K562 (cell line): ENCODE data around the gene CCDC171. TPM values are rescaled to one million over a fixed set of nuclear protein-coding genes. Genes with fewer than 3 reads are reported as not detected.

ENCODE experiments used
- ATAC-seq: fragments of 200-7000 bp; cut with Tn5 transposase; 3 replicates; pipeline ENCODE4 v1.9.1; 2020; ENCODE audit warnings: moderate library complexity
- BruUV-seq: library from RNA; stranded (reverse); fragments of 400-500 nt; replicated peaks from 2 replicates; lab custom pipeline; 2021; lab: Mats Ljungman, UMichigan
- CTCF ChIA-PET: fragments of 300-600 bp; formaldehyde crosslinking; extraction: SDS; loops from one replicate; lab custom pipeline; 2021; ENCODE audit warnings: low intra/inter-chr PET ratio; lab: Yijun Ruan, JAX
- POLR2A ChIA-PET: fragments of 300-600, 350-650 bp; sonication (Branson Sonifier 250); formaldehyde crosslinking; extraction: SDS; loops from one replicate; lab custom pipeline; 2021; ENCODE audit warnings: antibody characterized with exemption, inconsistent platforms; lab: Yijun Ruan, JAX
- DNase-seq, 4 experiments: peaks; one replicate each; pipeline versions ENCODE4 v3.0.0 to v3.0.0-alpha.2; 2011 to 2018; ENCODE audit warnings: low spot score in 3 of 4, mixed read lengths in 3 of 4; ENCODE audit errors: extremely low read depth in 1 of 4
- FAIRE-seq: peaks from 2 replicates; lab custom pipeline; 2011; peaks lifted over from hg19 to GRCh38; lab: Jason Lieb, UNC
- H2AFZ ChIP-seq: 2 replicates; pipeline ENCODE4 v1.6.0; 2011; ENCODE audit warnings: low read depth, low read length, control low read depth, inconsistent platforms
- H3K27ac ChIP-seq: fragments of 200-600 bp; 3 replicates; pipeline ENCODE4 v1.8.0; 2011; ENCODE audit warnings: low read depth, mild to moderate bottlenecking, control low read depth, inconsistent platforms, low read length, moderate library complexity, mixed read lengths; ENCODE audit errors: extremely low read depth
- H3K27me3 ChIP-seq, 2 experiments: fragments of 300-600 bp in 1 of 2; 2 replicates in 1 of 2; 3 replicates in 1 of 2; pipeline versions ENCODE4 v1.6.0 to v1.8.0; 2011; ENCODE audit warnings: inconsistent platforms in 2 of 2, low read length in 2 of 2, mild to moderate bottlenecking in 1 of 2, mixed read lengths in 1 of 2, moderate library complexity in 1 of 2; ENCODE audit not compliant: control insufficient read depth in 2 of 2, insufficient read depth in 2 of 2
- H3K36me3 ChIP-seq: fragments of 300-600 bp; 3 replicates; pipeline ENCODE4 v1.8.0; 2011; ENCODE audit warnings: mild to moderate bottlenecking, low read length, inconsistent platforms; ENCODE audit not compliant: control insufficient read depth, insufficient read depth
- H3K4me1 ChIP-seq, 2 experiments: fragments of 200-600 bp in 1 of 2; replicated peaks in 1 of 2; 2 replicates in 1 of 2; 3 replicates in 1 of 2; pipeline versions ENCODE4 v1.5.1 to v1.8.0; 2011; ENCODE audit warnings: inconsistent platforms in 2 of 2, low read length in 2 of 2, mild to moderate bottlenecking in 1 of 2, mixed read lengths in 1 of 2, moderate library complexity in 1 of 2; ENCODE audit not compliant: control insufficient read depth in 2 of 2, insufficient read depth in 2 of 2
- H3K4me2 ChIP-seq: 2 replicates; pipeline ENCODE4 v1.6.1; 2011; ENCODE audit warnings: low read length, control low read depth, inconsistent platforms, mixed read lengths; ENCODE audit not compliant: insufficient read depth
- H3K4me3 ChIP-seq: fragments of 200-600 bp; sonication (generic), shearing (Covaris generic); 2 replicates; pipeline ENCODE4 v1.5.1; 2016; ENCODE audit warnings: control low read depth, inconsistent platforms
- H3K79me2 ChIP-seq: fragments of 200-600 bp; 3 replicates; pipeline ENCODE4 v1.8.0; 2011; ENCODE audit warnings: low read length, inconsistent platforms; ENCODE audit not compliant: control insufficient read depth, insufficient read depth
- H3K9ac ChIP-seq, 2 experiments: 2 replicates each; pipeline versions ENCODE4 v1.6.0 to v1.6.1; 2011; ENCODE audit warnings: low read depth in 2 of 2, low read length in 2 of 2, control low read depth in 1 of 2, inconsistent platforms in 1 of 2, mild to moderate bottlenecking in 1 of 2, mixed read lengths in 1 of 2; ENCODE audit not compliant: insufficient read depth in 1 of 2
- H3K9me1 ChIP-seq: one replicate; pipeline ENCODE4 v1.6.0; 2011; ENCODE audit warnings: inconsistent platforms, mild to moderate bottlenecking, low read length, moderate library complexity; ENCODE audit not compliant: control insufficient read depth, insufficient read depth
- H3K9me3 ChIP-seq: replicated peaks from 2 replicates; pipeline ENCODE4 v1.5.1; 2011; ENCODE audit warnings: low read depth, low read length, inconsistent platforms; ENCODE audit not compliant: control insufficient read depth, insufficient read depth
- H4K20me1 ChIP-seq: replicated peaks from 2 replicates; pipeline ENCODE4 v1.6.1; 2011; ENCODE audit warnings: low read length, inconsistent platforms, mixed read lengths; ENCODE audit not compliant: control insufficient read depth, insufficient read depth
- CC2D1A ChIP-seq: fragments of 450-650 bp; IDR thresholded peaks from 2 replicates; pipeline ENCODE4 v1.6.1; 2017; ENCODE audit warnings: mild to moderate bottlenecking
- DNMT1 ChIP-seq: fragments of 450-650 bp; IDR thresholded peaks from 2 replicates; pipeline ENCODE4 v1.6.1; 2016; ENCODE audit warnings: antibody characterized with exemption, mild to moderate bottlenecking
- ELF1 ChIP-seq: fragments of 200-800 bp; sonication (Bioruptor generic); IDR thresholded peaks from 2 replicates; pipeline ENCODE4 v1.6.1; 2016; ENCODE audit warnings: missing genetic modification characterization, missing compliant biosample characterization
- RNF2 ChIP-seq: sonication (generic); IDR thresholded peaks from 2 replicates; pipeline ENCODE4 v1.6.1; 2016
- SPI1 ChIP-seq: IDR thresholded peaks from 2 replicates; pipeline ENCODE4 v1.6.1; 2011; ENCODE audit warnings: low read depth, low read length, control low read depth, borderline replicate concordance
- TFAM ChIP-seq: fragments of 250-450 bp; sonication (Bioruptor Pico); conservative IDR thresholded peaks from 2 replicates; pipeline ENCODE4 v1.5.0; 2021; ENCODE audit warnings: mild to moderate bottlenecking, moderate library complexity
- ZC3H8 ChIP-seq: fragments of 450-650 bp; IDR thresholded peaks from 2 replicates; pipeline ENCODE4 v1.6.1; 2017
- ZNF561 ChIP-seq: fragments of 450-650 bp; formaldehyde crosslinking; conservative IDR thresholded peaks from 2 replicates; pipeline ENCODE4 v1.4.0; 2020; ENCODE audit warnings: mild to moderate bottlenecking, moderate library complexity
- ZNF695 ChIP-seq: fragments of 450-650 bp; formaldehyde crosslinking; IDR thresholded peaks from 2 replicates; pipeline ENCODE4 v1.4.0; 2020; ENCODE audit warnings: mild to moderate bottlenecking, moderate library complexity
- ZNF785 ChIP-seq: fragments of 250-450 bp; sonication (Bioruptor Pico); IDR thresholded peaks from 2 replicates; pipeline ENCODE4 v1.4.0; 2020; ENCODE audit warnings: mild to moderate bottlenecking
- WGBS: fragments of 100-300 bp; shearing (Covaris generic); methylation state at CpG from one replicate; pipeline ENCODE4 v1.1.6; 2016; ENCODE audit warnings: low coverage, mixed read lengths; ENCODE audit not compliant: insufficient coverage; ENCODE audit errors: missing lambda C conversion rate; 5-methylcytosine and 5-hydroxymethylcytosine counted together
- in situ Hi-C: fragments of 300-500 bp; cut with MboI; formaldehyde crosslinking; loops from 4 replicates; pipeline ENCODE4 v1.15.0; 2018; ENCODE audit warnings: inconsistent platforms, mixed read lengths
- intact Hi-C: fragments of 100-400 bp; cut with micrococcal nuclease; formaldehyde crosslinking; loops from 2 replicates; pipeline ENCODE4 v1.14.2; 2022
- polyA plus RNA-seq, 8 experiments: library from polyadenylated mRNA; depleted of rRNA in 4 of 8; stranded (reverse) in 5 of 8; unstranded in 3 of 8; fragments of >200 nt; fragmentation: Nextera tagmentation in 2 of 8; fragmentation: Illumina TruSeq in 1 of 8; extraction: Ambion mirVana in 2 of 8; extraction: Trizol in 1 of 8; gene quantifications; 2 replicates each; pipeline versions ENCODE4 v1.2.1 to v1.2.3, GENCODE V29; 2011 to 2014; ENCODE audit warnings: inconsistent platforms in 1 of 8, missing spikeins in 1 of 8
- total RNA-seq, 7 experiments: library from RNA; depleted of rRNA in 6 of 7; stranded (reverse); fragments of >200 nt in 6 of 7; fragmentation: Illumina TruSeq in 2 of 7; extraction: Trizol in 2 of 7; gene quantifications; 2 replicates each; pipeline versions ENCODE4 v1.2.1 to v1.2.3, GENCODE V29; 2011 to 2021; ENCODE audit warnings: low replicate concordance in 1 of 7
- TF ChIP-seq, protein P1 (sequence below): fragments of 250-450 bp; sonication (Bioruptor Pico); IDR thresholded peaks from 2 replicates; pipeline ENCODE4 v1.9.0; 2021; ENCODE audit warnings: mild to moderate bottlenecking
- TF ChIP-seq, protein P2 (sequence below): sonication (generic); formaldehyde crosslinking; IDR thresholded peaks from 2 replicates; pipeline ENCODE4 v1.8.0; 2023; ENCODE audit warnings: mild to moderate bottlenecking, missing genetic modification reagents
- TF ChIP-seq, protein P3 (sequence below): fragments of 200-600 bp; sonication (generic); IDR thresholded peaks from one replicate; pipeline ENCODE4 v1.6.1; 2012; ENCODE audit warnings: mild to moderate bottlenecking, low read depth, low read length, inconsistent platforms

The CCDC171 gene
- total and polyA plus RNA-seq, 9 of the 15 experiments (the other 6 are each of a cell fraction or from before 2014, with no cell fraction given): 0.08 to 3.8 (median 0.27) TPM

GRCh38 chr9:16001856-16002255 lies 449.0 kb downstream of the CCDC171 start:
- no peaks in the 10 kb centered on the region for H3K36me3 ChIP-seq
- no peak for FAIRE-seq
- no peaks in the 10 kb centered on the region for H3K4me1 ChIP-seq
- ATAC-seq: no peak
- no peaks in the 10 kb centered on the region for H3K9me3 ChIP-seq
- no peak overlapping the region for H3K4me3 ChIP-seq
- no peaks in the 10 kb centered on the region for H3K79me2 ChIP-seq
- in situ Hi-C loops: no loop called here
- no peaks in the 10 kb centered on the region for H3K27me3 ChIP-seq
- DNase-seq: no peak
- POLR2A ChIA-PET: no interaction called here
- H3K27ac ChIP-seq: no peak overlapping the region
- H4K20me1 ChIP-seq: no peaks in the 10 kb centered on the region
- H2AFZ ChIP-seq: no peak overlapping the region
- H3K4me2 ChIP-seq: no peak overlapping the region
- CTCF ChIA-PET: no interaction called here
- intact Hi-C loops: no loop called here
- no peak overlapping the region for H3K9ac ChIP-seq
- H3K9me1 ChIP-seq: no peaks in the 10 kb centered on the region
- no TSS peak for BruUV-seq
- WGBS: 0% methylated on average over 1 of the region's 2 CpGs
- TF ChIP-seq TFAM (no peak), ZNF695 (CRISPR knock-in tag) (no peak), DNMT1 (no peak), ELF1 (no peak), ZC3H8 (no peak), ZNF561 (CRISPR knock-in tag) (no peak), RNF2 (no peak), CC2D1A (no peak), ZNF785 (CRISPR knock-in tag) (no peak), SPI1 (no peak)
- TF ChIP-seq, protein P1, sequence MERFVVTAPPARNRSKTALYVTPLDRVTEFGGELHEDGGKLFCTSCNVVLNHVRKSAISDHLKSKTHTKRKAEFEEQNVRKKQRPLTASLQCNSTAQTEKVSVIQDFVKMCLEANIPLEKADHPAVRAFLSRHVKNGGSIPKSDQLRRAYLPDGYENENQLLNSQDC (CRISPR knock-in tag): no peak
- TF ChIP-seq, protein P2, sequence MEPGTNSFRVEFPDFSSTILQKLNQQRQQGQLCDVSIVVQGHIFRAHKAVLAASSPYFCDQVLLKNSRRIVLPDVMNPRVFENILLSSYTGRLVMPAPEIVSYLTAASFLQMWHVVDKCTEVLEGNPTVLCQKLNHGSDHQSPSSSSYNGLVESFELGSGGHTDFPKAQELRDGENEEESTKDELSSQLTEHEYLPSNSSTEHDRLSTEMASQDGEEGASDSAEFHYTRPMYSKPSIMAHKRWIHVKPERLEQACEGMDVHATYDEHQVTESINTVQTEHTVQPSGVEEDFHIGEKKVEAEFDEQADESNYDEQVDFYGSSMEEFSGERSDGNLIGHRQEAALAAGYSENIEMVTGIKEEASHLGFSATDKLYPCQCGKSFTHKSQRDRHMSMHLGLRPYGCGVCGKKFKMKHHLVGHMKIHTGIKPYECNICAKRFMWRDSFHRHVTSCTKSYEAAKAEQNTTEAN (CRISPR knock-in tag): no peak
- TF ChIP-seq, protein P3, sequence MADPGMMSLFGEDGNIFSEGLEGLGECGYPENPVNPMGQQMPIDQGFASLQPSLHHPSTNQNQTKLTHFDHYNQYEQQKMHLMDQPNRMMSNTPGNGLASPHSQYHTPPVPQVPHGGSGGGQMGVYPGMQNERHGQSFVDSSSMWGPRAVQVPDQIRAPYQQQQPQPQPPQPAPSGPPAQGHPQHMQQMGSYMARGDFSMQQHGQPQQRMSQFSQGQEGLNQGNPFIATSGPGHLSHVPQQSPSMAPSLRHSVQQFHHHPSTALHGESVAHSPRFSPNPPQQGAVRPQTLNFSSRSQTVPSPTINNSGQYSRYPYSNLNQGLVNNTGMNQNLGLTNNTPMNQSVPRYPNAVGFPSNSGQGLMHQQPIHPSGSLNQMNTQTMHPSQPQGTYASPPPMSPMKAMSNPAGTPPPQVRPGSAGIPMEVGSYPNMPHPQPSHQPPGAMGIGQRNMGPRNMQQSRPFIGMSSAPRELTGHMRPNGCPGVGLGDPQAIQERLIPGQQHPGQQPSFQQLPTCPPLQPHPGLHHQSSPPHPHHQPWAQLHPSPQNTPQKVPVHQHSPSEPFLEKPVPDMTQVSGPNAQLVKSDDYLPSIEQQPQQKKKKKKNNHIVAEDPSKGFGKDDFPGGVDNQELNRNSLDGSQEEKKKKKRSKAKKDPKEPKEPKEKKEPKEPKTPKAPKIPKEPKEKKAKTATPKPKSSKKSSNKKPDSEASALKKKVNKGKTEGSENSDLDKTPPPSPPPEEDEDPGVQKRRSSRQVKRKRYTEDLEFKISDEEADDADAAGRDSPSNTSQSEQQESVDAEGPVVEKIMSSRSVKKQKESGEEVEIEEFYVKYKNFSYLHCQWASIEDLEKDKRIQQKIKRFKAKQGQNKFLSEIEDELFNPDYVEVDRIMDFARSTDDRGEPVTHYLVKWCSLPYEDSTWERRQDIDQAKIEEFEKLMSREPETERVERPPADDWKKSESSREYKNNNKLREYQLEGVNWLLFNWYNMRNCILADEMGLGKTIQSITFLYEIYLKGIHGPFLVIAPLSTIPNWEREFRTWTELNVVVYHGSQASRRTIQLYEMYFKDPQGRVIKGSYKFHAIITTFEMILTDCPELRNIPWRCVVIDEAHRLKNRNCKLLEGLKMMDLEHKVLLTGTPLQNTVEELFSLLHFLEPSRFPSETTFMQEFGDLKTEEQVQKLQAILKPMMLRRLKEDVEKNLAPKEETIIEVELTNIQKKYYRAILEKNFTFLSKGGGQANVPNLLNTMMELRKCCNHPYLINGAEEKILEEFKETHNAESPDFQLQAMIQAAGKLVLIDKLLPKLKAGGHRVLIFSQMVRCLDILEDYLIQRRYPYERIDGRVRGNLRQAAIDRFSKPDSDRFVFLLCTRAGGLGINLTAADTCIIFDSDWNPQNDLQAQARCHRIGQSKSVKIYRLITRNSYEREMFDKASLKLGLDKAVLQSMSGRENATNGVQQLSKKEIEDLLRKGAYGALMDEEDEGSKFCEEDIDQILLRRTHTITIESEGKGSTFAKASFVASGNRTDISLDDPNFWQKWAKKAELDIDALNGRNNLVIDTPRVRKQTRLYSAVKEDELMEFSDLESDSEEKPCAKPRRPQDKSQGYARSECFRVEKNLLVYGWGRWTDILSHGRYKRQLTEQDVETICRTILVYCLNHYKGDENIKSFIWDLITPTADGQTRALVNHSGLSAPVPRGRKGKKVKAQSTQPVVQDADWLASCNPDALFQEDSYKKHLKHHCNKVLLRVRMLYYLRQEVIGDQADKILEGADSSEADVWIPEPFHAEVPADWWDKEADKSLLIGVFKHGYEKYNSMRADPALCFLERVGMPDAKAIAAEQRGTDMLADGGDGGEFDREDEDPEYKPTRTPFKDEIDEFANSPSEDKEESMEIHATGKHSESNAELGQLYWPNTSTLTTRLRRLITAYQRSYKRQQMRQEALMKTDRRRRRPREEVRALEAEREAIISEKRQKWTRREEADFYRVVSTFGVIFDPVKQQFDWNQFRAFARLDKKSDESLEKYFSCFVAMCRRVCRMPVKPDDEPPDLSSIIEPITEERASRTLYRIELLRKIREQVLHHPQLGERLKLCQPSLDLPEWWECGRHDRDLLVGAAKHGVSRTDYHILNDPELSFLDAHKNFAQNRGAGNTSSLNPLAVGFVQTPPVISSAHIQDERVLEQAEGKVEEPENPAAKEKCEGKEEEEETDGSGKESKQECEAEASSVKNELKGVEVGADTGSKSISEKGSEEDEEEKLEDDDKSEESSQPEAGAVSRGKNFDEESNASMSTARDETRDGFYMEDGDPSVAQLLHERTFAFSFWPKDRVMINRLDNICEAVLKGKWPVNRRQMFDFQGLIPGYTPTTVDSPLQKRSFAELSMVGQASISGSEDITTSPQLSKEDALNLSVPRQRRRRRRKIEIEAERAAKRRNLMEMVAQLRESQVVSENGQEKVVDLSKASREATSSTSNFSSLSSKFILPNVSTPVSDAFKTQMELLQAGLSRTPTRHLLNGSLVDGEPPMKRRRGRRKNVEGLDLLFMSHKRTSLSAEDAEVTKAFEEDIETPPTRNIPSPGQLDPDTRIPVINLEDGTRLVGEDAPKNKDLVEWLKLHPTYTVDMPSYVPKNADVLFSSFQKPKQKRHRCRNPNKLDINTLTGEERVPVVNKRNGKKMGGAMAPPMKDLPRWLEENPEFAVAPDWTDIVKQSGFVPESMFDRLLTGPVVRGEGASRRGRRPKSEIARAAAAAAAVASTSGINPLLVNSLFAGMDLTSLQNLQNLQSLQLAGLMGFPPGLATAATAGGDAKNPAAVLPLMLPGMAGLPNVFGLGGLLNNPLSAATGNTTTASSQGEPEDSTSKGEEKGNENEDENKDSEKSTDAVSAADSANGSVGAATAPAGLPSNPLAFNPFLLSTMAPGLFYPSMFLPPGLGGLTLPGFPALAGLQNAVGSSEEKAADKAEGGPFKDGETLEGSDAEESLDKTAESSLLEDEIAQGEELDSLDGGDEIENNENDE: no peak
